Activated CD4-positive, alpha-beta memory T cell treated with anti-CD3 and anti-CD28 coated beads for 36 hours (primary cell): ENCODE measurements around the gene KLHL7. TPM values are rescaled to one million over a fixed set of nuclear protein-coding genes. Genes with fewer than 3 reads are reported as not detected.

Experiments
- CTCF ChIA-PET: fragments of 350-600 bp; sonication (Branson Sonifier 250); formaldehyde crosslinking; loops from one replicate; lab custom pipeline; 2021; ENCODE audit warnings: antibody characterized with exemption, inconsistent platforms; lab: Charles Lee
- POLR2A ChIA-PET: fragments of 350-600 bp; sonication (Branson Sonifier 250); formaldehyde crosslinking; loops from one replicate; lab custom pipeline; 2021; ENCODE audit warnings: antibody characterized with exemption; lab: Charles Lee
- DNase-seq: peaks from one replicate; pipeline ENCODE4 v3.0.0-alpha.2; 2020
- H3K27ac Mint-ChIP-seq: one replicate; pipeline ENCODE4 v1.8.0; 2021; ENCODE audit warnings: mixed read lengths
- H3K27me3 Mint-ChIP-seq: one replicate; pipeline ENCODE4 v1.8.0; 2021; ENCODE audit warnings: mixed read lengths
- H3K36me3 Mint-ChIP-seq: one replicate; pipeline ENCODE4 v1.8.0; 2021; ENCODE audit warnings: mixed read lengths
- H3K4me1 Mint-ChIP-seq: one replicate; pipeline ENCODE4 v1.8.0; 2021; ENCODE audit warnings: low read depth, mixed read lengths
- H3K4me3 Mint-ChIP-seq: one replicate; pipeline ENCODE4 v1.8.0; 2021; ENCODE audit warnings: mild to moderate bottlenecking, mixed read lengths
- H3K9me3 Mint-ChIP-seq: one replicate; pipeline ENCODE4 v1.8.0; 2021; ENCODE audit warnings: mixed read lengths
- intact Hi-C: fragments of 100-400 bp; cut with micrococcal nuclease; formaldehyde crosslinking; loops from one replicate; pipeline ENCODE4 v1.15.1; 2023
- total RNA-seq, 2 experiments: library from RNA; stranded (reverse); gene quantifications; one replicate each; pipeline ENCODE4 v1.2.3, GENCODE V29; 2021

KLHL7 gene
- total RNA-seq, 2 experiments from 2014 or later = 24.3 to 24.8 TPM

- POLR2A ChIA-PET = no interaction called here
- intact Hi-C loops = no loop called here
- Mint-ChIP-seq H3K36me3 (peaks cover 7% of the 10 kb centered on the region), H3K4me1 (no peaks in the 10 kb centered on the region), H3K27me3 (no peaks in the 10 kb centered on the region), H3K9me3 (peaks cover 4% of the 10 kb centered on the region), H3K4me3 (no peak overlapping the region), H3K27ac (no peak overlapping the region)
- DNase-seq = no peak
- CTCF ChIA-PET = interaction anchor here (2.2 kb wide), 1 partner anchor 48 kb away, joined by 5 read pairs; no protein-coding TSS in a partner anchor
Measured at GRCh38 chr7:23136216-23136615, 30.6 kb downstream of the KLHL7 start.

- no peak overlapping the region for H3K27ac Mint-ChIP-seq
- H3K27me3 Mint-ChIP-seq = no peaks in the 10 kb centered on the region
- no peaks in the 10 kb centered on the region for H3K9me3 Mint-ChIP-seq
- POLR2A ChIA-PET = no interaction called here
- CTCF ChIA-PET = no interaction called here
- no peak overlapping the region for H3K4me3 Mint-ChIP-seq
- no peaks in the 10 kb centered on the region for H3K4me1 Mint-ChIP-seq
- H3K36me3 Mint-ChIP-seq = peaks cover 8% of the 10 kb centered on the region
- intact Hi-C loops = no loop called here
- no peak for DNase-seq
Measured at GRCh38 chr7:23157679-23158078, 52.1 kb downstream of the KLHL7 start.

GRCh38 chr7:23158546-23158945 is 53.0 kb downstream of the KLHL7 start:
- Mint-ChIP-seq H3K27me3 (no peaks in the 10 kb centered on the region), H3K4me3 (no peak overlapping the region), H3K27ac (no peak overlapping the region), H3K4me1 (no peaks in the 10 kb centered on the region), H3K9me3 (no peaks in the 10 kb centered on the region), H3K36me3 (peaks cover 8% of the 10 kb centered on the region)
- ChIA-PET POLR2A (no interaction called here), CTCF (no interaction called here)
- intact Hi-C loops = no loop called here
- DNase-seq = no peak

- DNase-seq = no peak
Measured at GRCh38 chr7:23161482-23161881, 55.9 kb downstream of the KLHL7 start.

GRCh38 chr7:23164846-23165245 is 59.3 kb downstream of the KLHL7 start:
- Mint-ChIP-seq H3K4me3 (no peak overlapping the region), H3K9me3 (no peaks in the 10 kb centered on the region), H3K36me3 (no peaks in the 10 kb centered on the region), H3K4me1 (no peaks in the 10 kb centered on the region), H3K27me3 (no peaks in the 10 kb centered on the region), H3K27ac (no peak overlapping the region)
- CTCF ChIA-PET = interaction anchor here (0.9 to 2.2 kb wide), 2 partner anchors 20 to 556 kb away, joined by 3 to 6 read pairs; no protein-coding TSS in a partner anchor
- POLR2A ChIA-PET = no interaction called here
- no peak for DNase-seq
- intact Hi-C loops = no loop called here

More at GRCh38 chr7:23161482-23161881, 55.9 kb downstream of the KLHL7 start:
- peaks cover 8% of the 10 kb centered on the region for H3K36me3 Mint-ChIP-seq
- H3K27me3 Mint-ChIP-seq = no peaks in the 10 kb centered on the region
- no peak overlapping the region for H3K4me3 Mint-ChIP-seq
- intact Hi-C loops = no loop called here
- no peaks in the 10 kb centered on the region for H3K4me1 Mint-ChIP-seq
- CTCF ChIA-PET = no interaction called here
- POLR2A ChIA-PET = no interaction called here
- H3K27ac Mint-ChIP-seq = no peak overlapping the region
- no peaks in the 10 kb centered on the region for H3K9me3 Mint-ChIP-seq

- POLR2A ChIA-PET = no interaction called here
- Mint-ChIP-seq H3K27ac (no peak overlapping the region), H3K27me3 (no peaks in the 10 kb centered on the region), H3K36me3 (peaks cover 3% of the 10 kb centered on the region), H3K4me3 (no peak overlapping the region), H3K4me1 (no peaks in the 10 kb centered on the region), H3K9me3 (no peaks in the 10 kb centered on the region)
- CTCF ChIA-PET = interaction anchor here (0.9 to 2.2 kb wide), 2 partner anchors 19 to 555 kb away, joined by 3 to 6 read pairs; no protein-coding TSS in a partner anchor
- intact Hi-C loops = no loop called here
- no peak for DNase-seq
Measured at GRCh38 chr7:23165316-23165715, 59.7 kb downstream of the KLHL7 start.

- ChIA-PET POLR2A (no interaction called here), CTCF (no interaction called here)
- H3K36me3 Mint-ChIP-seq = peaks cover 4% of the 10 kb centered on the region
- no peak for DNase-seq
- no peaks in the 10 kb centered on the region for H3K4me1 Mint-ChIP-seq
- no peaks in the 10 kb centered on the region for H3K9me3 Mint-ChIP-seq
- no peak overlapping the region for H3K4me3 Mint-ChIP-seq
- no peak overlapping the region for H3K27ac Mint-ChIP-seq
- intact Hi-C loops = no loop called here
- no peaks in the 10 kb centered on the region for H3K27me3 Mint-ChIP-seq
Measured at GRCh38 chr7:23167691-23168090, 62.1 kb downstream of the KLHL7 start.

GRCh38 chr7:23168111-23168885 is 62.7 kb downstream of the KLHL7 start:
- DNase-seq = no peak
- H3K4me3 Mint-ChIP-seq = no peak overlapping the region
- H3K4me1 Mint-ChIP-seq = no peaks in the 10 kb centered on the region
- intact Hi-C loops = no loop called here
- H3K27ac Mint-ChIP-seq = no peak overlapping the region
- peaks cover 4% of the 10 kb centered on the region for H3K36me3 Mint-ChIP-seq
- no peaks in the 10 kb centered on the region for H3K27me3 Mint-ChIP-seq
- POLR2A ChIA-PET = no interaction called here
- CTCF ChIA-PET = no interaction called here
- no peaks in the 10 kb centered on the region for H3K9me3 Mint-ChIP-seq

- CTCF ChIA-PET = interaction anchor here (1.1 kb wide), 1 partner anchor 97 kb away, joined by 3 read pairs; no protein-coding TSS in a partner anchor
- no peaks in the 10 kb centered on the region for H3K9me3 Mint-ChIP-seq
- H3K27me3 Mint-ChIP-seq = no peaks in the 10 kb centered on the region
- no peaks in the 10 kb centered on the region for H3K36me3 Mint-ChIP-seq
- H3K27ac Mint-ChIP-seq = no peak overlapping the region
- H3K4me1 Mint-ChIP-seq = peaks cover 5% of the 10 kb centered on the region
- POLR2A ChIA-PET = no interaction called here
- no peak overlapping the region for H3K4me3 Mint-ChIP-seq
- intact Hi-C loops = no loop called here
- no peak for DNase-seq
Measured at GRCh38 chr7:23175938-23176337, 70.4 kb downstream of the KLHL7 start.

GRCh38 chr7:23181684-23182553 is 76.3 kb downstream of the KLHL7 start, which contains the start of gene NUP42:
Gene NUP42, plus strand, starts transcription at chr7:23182048. Its CDS starts 38 bp downstream, at chr7:23182086.
- H3K27ac Mint-ChIP-seq = peak within 1 kb of the TSS; percentile 95
- intact Hi-C loops = loop anchor here (1.0 to 10.0 kb wide), 11 partner anchors 77 to 498 kb away; partner anchors contain the start of genes CCDC126, FAM221A, HYCC1 and KLHL7
- ChIA-PET CTCF (interaction anchor here (2.1 kb wide), 1 partner anchor 76 kb away, joined by 13 read pairs; no protein-coding TSS in a partner anchor), POLR2A (interaction anchor here (0.6 to 2.6 kb wide), 6 partner anchors 13 to 296 kb away, joined by 3 to 11 read pairs (median 4); partner anchors contain the start of gene KLHL7)
- H3K9me3 Mint-ChIP-seq = no peaks in the 10 kb centered on the region
- peak within 1 kb of the TSS; percentile 87 for H3K4me3 Mint-ChIP-seq
- H3K4me1 Mint-ChIP-seq = peaks cover 31% of the 10 kb centered on the region
- H3K36me3 Mint-ChIP-seq = peaks cover 12% of the 10 kb centered on the region
- DNase-seq = peak; percentile 99
- H3K27me3 Mint-ChIP-seq = no peaks in the 10 kb centered on the region

GRCh38 chr7:23183279-23184012 is 77.9 kb downstream of the KLHL7 start:
- Mint-ChIP-seq H3K27ac (no peak overlapping the region), H3K9me3 (no peaks in the 10 kb centered on the region), H3K4me1 (peaks cover 33% of the 10 kb centered on the region), H3K4me3 (peak overlapping the region; percentile 87), H3K36me3 (peaks cover 17% of the 10 kb centered on the region), H3K27me3 (no peaks in the 10 kb centered on the region)
- DNase-seq = no peak
- ChIA-PET POLR2A (no interaction called here), CTCF (interaction anchor here (0.6 to 2.1 kb wide), 4 partner anchors 18 to 384 kb away, joined by 3 to 7 read pairs (median 6); partner anchors contain the start of gene KLHL7)
- intact Hi-C loops = loop anchor here (2.0 to 10.0 kb wide), 6 partner anchors 96 to 414 kb away; partner anchors contain the start of genes CCDC126, HYCC1 and TRA2A
